GM21526 (cell line): ENCODE measurements around the gene TGFBI.

Experiments
- ATAC-seq: cut with Tn5 transposase; IDR thresholded peaks from one replicate; pipeline ENCODE4 v1.9.1; 2021; ENCODE audit warnings: moderate library complexity; ENCODE audit not compliant: unreplicated experiment, low FRiP score

TGFBI gene

DNA sequence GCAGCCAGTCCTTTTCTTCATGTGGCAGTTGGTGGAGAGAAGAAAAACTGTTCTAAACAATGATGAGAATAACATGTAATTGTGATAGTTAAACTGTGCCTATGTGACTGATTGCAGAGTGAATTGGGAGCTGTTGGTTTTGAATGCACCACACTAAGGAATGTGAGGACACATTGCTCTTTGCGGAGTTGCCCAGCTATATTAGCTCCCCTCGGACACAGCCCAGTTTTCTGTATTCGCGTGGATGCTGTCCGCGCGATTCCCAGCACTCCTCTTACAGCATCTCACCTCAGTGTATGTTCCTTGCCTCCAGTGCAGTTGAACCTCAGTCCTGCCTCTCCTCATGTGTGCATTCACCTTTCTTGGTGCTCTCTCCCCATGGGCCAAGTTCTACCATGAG, 32.2 kb downstream of the TGFBI start:
- no peak for ATAC-seq

DNA sequence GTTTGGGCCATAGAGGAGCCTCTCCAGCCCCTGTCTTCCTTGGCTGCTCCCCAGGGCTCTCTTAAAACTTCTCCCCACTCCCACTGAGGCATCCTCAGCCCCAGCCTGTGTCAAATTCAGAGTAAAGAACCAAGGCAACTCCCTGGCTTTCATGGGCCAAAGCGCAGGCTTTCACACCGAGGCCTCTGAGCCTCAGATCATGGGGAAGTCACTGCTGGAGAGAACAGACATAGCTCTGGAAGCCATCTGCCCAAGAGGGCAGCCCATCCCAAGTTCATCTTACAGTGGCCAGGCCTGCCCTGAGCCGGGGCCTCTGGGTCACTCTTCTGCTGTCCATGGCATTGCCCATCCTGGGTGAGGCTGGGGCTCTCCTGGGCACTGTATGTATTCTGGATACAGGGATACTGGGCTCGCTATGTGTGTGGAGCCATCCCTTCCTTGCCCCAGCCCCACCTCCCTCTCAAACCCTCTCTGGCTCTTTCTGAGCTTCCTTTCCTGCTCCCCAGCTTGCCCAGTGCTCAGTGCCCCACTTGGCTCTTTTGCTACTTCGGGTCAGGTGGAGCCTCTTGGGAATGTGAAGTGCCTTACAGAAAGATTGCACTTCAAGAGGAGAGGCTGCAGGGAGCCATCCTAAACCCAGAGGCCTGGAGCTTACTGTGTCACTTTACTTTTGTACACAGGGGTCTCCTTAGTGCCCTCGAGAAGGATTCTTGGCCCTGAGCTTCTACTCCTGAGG, 33.0 kb downstream of the TGFBI start:
- no peak for ATAC-seq

DNA sequence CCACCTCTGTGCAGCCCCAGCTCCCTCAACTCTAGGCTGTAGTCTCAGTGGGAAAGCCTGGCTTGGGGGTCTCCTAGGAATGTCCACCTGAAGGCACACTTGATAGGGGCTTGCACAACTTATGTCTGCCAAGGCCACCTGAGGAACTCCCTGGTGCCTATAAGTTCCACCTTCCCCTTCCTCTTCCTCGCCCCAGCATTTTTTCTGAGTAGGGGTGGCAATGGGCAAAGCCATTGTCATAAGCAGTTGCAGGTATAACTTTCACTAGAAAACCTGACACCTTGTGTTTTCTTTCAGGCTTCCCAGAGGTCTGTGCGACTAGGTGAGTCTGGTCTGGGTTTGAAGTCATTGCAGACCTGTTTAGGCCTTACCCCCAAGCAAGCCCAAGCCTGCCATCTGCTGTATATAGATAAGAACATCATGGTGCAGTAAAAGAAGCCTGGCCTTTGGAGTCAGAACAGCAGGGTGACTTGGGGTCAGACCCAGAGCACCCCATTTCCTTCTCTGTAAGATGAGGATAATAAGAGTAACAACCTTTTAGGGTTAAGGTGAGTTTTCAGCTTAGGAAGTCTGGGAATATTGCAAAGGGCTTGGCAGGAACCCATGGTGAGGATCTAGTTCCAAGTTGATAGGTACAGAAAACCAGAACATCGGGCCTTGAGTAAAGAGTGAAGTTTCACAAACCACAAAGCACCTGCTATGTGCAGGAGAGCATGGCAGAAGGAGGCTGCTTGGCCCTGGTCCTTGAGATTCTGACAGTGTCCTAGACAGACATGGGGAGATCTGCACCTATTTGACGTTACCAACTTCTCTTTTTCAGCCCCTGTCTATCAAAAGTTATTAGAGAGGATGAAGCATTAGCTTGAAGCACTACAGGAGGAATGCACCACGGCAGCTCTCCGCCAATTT, 33.8 kb downstream of the TGFBI start:
- ATAC-seq, result peak; percentile 81

DNA sequence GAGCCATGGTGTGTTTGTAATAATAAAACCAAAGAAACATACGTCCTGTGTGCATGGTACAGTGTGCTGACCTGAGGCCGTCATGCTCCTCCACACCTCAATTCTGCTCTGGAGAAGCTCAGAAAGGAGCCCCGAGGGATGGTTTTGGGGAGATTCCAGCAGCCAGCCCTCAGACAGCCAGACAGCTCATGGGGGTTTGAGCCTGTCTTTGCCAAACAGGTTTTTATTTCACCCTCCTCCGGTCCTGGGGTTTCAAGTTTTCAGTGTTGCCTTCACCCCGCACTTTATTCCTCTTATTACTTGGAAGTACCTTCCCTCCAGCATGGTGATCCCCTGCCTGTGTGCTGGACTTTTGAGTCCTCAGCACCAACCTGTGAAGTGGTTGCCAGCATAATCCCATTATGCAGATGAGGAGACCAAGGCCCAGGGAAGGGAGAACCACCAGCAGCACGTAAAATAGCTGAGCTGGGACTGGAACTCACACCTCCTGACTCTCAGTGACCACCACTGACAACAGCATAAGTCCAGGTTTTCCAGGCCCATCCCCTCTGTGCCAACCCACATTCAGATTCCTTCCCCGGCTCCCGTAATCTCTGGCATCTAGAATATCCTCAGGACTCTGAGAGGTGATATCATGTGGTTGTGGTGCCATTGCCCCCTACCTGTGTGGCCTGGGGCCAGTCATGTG, 35.1 kb downstream of the TGFBI start:
- ATAC-seq, result no peak

DNA sequence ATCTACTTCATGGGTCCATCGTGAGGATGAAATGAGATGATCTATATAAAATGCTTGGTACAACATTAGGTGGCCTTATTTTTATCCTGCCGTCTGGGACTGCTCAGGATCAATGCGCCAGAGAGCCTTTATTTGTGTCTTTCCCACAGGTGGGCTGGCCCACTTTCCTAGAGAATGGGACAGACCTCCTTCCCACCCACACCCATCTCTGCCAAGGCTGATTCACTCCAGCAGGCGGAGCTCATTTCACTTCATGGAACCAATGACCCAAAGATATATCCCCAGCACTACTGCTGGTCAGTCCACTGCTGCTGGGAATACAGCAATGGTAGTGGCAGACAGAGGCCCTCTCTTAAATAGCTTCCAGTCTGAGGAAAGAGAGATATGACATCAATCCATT, 35.7 kb downstream of the TGFBI start:
- no peak for ATAC-seq

DNA sequence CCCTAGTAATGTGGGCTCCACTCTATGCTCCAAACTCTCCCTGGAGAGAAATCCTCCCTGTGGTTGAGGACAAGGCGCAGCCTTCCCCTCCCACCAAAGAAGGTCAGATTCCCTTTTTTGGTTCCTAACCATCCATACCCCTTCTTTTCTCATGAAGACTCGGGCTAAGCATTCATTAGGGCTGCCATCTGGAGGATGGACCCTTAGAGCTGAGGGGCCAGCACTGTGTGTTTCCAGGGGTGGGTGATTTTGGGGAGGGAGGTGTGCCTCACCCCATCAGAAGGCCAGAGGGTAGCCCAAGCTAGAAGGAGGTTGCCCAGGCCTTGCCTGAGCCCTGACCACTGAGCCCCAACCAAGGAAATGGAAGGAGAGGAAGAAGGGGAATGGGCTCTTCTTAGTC, 36.8 kb downstream of the TGFBI start:
- no peak for ATAC-seq

DNA sequence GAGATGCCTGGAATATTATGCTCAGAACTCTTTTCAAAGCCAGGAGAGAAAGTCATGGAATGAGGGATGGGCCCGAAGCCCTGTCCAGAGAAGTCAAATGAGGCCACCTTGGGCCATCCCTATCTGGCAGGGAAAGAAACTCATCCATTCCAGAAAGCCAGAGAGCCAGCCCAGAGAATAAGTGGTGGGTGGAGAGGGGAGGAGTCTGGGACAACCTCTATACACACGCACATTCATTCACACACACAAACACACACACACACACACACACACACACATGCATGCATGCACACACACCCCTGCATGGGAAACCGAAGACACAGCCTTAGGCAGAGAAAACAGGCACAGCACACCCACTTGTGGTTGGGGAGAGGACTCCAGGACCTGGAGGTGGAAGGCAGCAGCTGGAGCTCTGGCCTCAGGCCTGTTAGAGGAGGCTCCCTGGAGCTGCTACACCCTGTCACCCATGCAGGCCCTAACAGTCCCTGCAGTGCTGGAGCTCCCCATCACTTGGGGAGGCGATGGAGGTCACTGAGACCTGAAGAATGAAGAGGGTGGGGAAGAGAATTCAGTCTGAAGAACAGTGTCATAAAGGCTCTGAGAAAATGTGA, 38.0 kb downstream of the TGFBI start:
- ATAC-seq, result no peak

DNA sequence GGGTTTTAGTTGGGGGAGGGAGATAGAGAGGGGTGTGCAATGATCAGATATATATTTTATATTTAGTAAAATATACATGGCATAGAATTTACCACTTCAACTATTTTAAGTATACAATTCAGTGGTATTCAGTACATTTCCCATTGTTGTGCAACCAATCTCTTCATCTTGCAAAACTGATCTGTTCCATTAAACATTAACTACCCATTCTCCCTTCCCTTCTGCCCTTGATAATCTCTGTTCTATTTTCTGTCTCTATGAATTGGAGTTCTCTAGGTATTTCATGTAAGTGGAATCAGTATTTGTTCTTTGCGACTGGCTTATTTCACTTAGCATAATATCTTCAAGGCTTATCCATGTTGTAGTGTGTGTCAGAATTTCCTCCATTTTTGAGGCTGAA, 38.6 kb downstream of the TGFBI start:
- ATAC-seq, result no peak

DNA sequence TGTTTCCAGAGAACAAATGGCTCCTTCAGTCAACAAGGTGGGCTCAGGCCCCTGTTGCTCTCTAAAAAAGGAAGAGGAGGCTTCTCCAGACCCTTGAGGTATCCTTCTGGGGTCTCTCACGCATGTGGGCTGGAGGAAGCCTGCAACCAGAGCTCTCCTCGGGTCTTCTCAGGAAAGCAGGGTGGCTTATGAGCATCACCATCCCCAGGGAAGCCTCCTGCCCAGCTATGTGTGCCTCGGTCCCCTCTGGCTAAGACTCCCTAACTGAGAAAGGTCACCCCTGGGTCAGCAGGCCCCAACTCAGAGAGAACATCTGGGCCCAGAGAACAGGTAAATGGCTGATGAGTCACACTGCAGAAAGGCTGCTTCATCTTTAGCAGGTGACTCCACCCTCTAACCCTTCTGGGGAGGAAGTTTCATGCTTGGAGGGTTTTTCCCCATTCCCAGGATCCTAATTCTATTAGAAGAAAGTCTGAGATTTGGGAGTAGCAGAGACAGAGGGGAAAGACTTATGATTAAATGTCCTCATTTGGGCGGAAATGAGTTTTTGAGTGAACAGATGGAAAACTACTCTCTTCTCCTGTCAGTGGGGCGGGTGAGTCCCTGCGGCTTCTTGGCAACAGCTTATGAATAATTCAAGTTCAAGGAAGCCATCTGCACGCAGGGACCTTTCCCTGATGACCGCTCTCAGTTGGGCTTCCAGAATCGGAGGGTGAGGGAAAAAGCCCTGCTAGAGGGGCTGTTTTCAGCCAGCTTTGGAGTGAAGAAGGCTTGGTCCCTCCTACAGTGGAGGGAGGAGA, 41.9 kb downstream of the TGFBI start:
- ATAC-seq, result no peak

DNA sequence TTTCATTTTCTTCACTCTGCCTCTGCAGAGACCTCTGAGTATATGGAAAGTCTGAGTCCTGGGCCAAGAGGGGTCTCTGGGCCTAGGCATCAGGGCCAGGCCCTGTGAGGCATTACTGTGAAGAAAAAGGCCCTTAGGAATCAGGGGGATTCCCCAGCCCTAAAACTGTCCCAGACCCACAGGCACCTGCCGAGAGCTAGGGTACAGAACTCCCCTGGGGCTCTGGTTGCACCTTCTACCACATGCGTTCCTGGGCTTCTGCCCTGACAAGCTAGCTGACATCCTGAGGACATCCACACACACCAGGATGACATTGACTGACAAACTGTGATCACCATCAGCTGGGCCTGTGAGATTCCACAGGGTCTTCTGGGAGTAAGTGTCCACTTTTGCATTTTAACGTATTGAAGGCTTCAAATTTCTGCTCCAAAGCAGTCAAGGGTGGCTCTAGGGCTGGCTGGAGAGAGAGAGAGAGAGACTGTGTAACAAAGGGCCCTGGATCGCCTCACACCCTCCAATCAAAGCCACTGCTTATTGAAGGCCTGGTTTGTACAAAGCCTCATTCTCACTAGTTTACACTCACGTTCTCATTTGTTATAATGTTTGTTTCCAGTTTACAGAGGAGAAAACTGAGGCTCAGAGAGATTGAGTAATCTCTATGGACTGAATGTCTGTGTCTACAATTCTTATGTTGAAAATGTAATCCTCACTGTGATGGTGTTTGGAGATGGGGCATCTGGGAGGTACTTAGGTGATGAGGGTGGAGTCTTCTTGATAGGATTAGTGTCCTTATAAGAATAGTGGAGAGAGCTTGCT, 45.1 kb downstream of the TGFBI start:
- ATAC-seq, result no peak

DNA sequence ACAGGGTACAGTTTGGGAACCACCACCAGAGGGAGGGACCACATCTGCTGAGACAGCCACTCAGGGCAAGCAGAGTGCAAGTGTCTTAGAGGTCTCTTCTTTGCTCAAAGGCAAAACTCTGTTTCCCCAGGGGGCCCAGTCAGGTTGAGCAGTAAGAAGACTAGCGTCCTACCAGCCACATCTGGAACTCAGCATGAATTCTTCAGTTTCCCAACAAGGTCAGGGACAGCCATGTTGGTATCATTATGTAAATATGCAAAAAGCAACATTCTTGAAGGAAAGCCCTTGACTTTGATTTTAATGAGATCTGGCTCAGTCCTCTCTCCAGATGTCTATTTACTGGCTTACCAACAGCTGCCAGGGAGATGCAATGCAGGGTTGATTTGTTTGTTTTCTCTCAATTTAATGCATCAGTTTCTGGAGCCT, 46.7 kb downstream of the TGFBI start:
- ATAC-seq, result no peak

DNA sequence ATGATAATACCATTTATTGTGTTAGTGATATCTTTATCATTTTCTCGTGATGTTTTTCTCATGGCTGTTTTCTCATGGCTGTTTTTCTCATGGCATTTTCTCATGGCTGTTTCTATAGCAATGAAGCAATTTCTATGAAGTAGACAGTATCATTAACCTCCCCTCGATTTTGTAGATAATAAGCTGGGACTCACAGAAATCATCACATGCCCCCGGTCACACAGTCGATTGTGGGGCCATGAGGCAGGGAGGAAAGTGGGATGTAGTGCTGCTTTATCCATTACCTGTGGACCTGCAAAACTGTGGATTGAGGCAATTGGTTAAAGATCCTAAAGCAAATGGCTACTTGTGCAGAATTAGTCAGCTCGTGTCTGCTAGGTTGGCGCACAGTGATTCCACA, 47.3 kb downstream of the TGFBI start:
- no peak for ATAC-seq

DNA sequence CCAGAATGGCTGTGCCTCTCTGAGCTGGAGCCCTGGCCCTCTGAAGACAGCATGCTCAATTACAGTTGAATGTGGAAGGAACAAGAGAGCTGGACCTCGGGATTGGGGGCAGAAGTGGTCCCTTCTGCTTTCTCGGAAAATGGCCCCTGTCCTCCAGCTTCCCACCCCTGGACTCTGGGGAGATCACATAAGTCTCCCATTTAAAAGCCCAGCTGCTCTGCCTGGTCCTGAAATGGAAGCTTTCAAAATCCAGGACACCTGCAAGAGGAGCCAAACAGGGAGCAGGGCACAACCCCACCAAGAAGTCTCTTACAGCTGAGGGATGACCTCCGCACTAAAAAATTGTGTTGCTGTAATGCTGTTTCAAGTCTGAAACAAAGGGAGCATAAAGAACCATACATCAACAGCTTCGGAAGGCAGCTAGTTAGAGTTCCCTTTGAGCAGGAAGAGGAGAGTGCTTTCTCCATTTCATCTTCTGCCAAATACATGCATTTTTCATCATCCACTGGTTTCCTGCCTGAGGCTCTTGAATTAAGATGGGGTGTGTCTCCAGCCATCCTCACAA, 48.2 kb downstream of the TGFBI start:
- no peak for ATAC-seq

DNA sequence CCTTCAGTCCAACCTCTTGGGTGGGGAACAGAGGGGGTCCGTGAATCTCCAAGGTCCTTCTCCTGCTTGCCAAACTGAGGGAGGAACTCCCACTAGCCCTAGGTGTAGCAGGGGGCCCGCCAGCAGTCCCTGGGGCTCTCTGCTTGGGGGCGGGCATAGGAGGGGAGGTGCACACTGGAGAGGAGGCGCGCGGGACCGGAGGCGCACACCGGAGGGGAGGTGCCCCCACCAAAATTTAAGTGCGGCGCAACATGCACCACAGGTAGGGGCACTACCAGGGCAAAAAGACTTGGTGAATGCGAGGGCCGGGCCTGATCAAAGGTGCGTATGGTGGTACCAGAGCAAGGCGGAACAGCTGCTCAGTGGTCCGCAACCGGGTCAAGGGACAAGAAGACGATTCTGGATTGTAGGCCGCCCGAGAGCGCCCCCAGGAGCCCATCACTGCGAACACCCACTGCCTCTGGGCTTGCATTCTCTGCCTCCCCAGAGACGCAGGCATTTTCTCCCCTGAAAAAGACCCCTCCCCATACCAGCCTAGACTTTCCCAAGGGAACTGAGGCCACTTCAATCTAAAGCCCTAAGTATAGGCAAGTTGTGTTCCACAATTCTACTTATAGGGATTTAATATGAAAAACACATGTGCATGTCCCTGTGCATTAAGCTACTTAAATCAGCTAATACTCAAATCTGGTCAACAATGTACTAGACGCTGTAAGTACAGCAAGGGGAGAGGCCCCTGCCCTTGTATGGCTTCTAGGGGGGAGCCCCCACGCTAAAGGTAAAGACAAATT, 50.6 kb downstream of the TGFBI start:
- ATAC-seq, result no peak

DNA sequence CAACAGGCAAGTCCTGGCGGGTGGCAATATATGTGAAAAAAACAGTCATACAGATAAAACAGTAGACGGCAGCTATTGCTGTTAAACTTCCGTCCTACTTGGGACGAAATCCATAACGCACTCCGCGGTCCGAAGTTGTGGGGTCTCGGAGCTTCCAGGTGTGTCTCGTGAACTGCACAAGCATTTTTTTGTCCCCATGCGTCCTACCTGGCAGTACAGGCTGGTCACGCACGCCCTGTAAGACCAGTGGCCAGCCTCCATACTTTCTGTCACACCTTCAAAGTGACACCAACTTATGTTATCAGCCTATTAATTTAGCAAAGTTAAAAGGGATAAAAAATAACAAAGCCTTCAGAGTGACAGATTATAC, 51.3 kb downstream of the TGFBI start:
- ATAC-seq, result peak; percentile 7

DNA sequence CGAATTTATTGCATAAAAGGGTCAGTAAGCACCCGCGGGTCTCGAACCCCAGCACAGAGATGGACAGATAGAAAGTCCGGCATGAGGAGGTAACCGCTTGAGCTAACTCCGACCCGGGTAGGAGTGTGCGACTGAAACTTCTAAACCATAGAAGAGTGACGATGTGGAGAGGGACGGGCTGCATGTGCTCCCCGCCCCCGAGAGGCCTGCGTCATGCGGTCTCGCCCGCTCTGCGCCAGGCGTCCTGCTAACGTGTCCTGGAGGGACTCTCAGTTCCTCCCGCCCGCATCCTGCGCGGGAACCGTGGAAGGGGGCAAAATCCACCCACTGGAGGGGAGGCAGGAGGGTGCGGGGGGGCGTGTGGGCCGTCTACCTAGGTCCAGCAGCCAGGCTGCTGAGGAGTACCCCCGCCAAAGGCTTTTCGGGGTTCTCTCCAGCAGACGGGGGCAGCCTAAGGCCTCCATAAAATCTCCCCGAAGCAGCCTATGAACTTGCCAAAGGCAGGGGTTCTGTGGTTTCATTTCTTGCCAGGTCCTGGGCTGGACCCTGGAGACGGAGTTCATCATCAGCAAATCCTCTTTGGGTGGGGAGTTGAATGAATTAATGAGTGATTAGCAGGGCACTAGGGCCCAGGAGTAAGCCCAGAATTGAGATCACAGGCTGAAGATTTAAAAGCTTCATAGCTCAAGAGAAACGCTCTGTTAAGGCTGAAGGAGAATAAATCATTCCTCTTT, 51.9 kb downstream of the TGFBI start:
- peak; percentile 99 for ATAC-seq

DNA sequence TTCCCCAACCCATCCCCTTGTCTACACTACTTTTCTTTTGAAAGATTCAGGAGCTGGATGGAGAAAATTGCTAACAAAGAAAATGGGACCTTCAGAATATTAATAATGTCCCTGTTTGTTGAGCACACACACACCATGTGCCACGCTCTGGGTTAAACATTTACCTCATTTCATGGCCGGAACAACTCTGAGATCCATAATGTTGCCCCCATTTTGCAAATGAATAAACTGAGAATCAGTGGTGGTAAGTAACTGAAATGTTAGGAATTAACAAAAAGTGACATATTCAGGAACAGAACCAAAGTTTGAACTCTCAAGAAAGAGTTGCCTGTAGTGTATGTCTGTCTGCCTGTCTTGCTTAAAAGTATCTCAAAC, 52.4 kb downstream of the TGFBI start:
- ATAC-seq, result no peak
